Thoracic aorta (tissue), 2 donors: ENCODE results near the gene EIF4H. TPM values are rescaled to one million over a fixed set of nuclear protein-coding genes. Genes with fewer than 3 reads are reported as not detected.
"Not testable (repeated sequence)": the region's sequence is repeated elsewhere in the genome, so short reads cannot be mapped to it uniquely, and the experiment has no call there.

Source experiments
- ATAC-seq: fragments of 150-250 bp; one replicate; pipeline ENCODE4 v1.8.0; 2017; ENCODE audit warnings: low read depth; ENCODE audit not compliant: insufficient number of reproducible peaks, low FRiP score
- DNase-seq: peaks from one replicate; pipeline ENCODE4 v3.0.0-alpha.2; 2020; ENCODE audit warnings: low spot score
- H3K27ac ChIP-seq, 2 donors: fragments of 200-600 bp; sonication (generic); 1 replicate in 1 of 2; 2 replicates in 1 of 2; pipeline ENCODE4 v1.5.1; 2016; ENCODE audit warnings: mild to moderate bottlenecking in 2 of 2, moderate library complexity in 2 of 2
- H3K27me3 ChIP-seq: fragments of 200-600 bp; sonication (generic); replicated peaks from 2 replicates; pipeline ENCODE4 v1.6.0; 2016; ENCODE audit warnings: mild to moderate bottlenecking; ENCODE audit not compliant: insufficient read depth
- H3K36me3 ChIP-seq: fragments of 200-600 bp; sonication (generic); one replicate; pipeline ENCODE4 v1.5.1; 2016
- H3K4me1 ChIP-seq, 2 donors: fragments of 200-600 bp; sonication (generic); 1 replicate in 1 of 2; 2 replicates in 1 of 2; pipeline versions ENCODE4 v1.5.1 to v1.6.0; 2016; ENCODE audit warnings: low read depth in 2 of 2, mild to moderate bottlenecking in 1 of 2; ENCODE audit not compliant: control insufficient read depth in 1 of 2
- H3K4me3 ChIP-seq: fragments of 200-600 bp; sonication (generic); 2 replicates; pipeline ENCODE4 v1.5.1; 2016; ENCODE audit warnings: mild to moderate bottlenecking
- H3K9me3 ChIP-seq: fragments of 200-600 bp; sonication (generic); 2 replicates; pipeline ENCODE4 v1.5.1; 2016
- CTCF ChIP-seq: fragments of 200-600 bp; sonication (generic); IDR thresholded peaks from one replicate; pipeline ENCODE4 v1.5.1; 2019; ENCODE audit warnings: antibody characterized with exemption
- total RNA-seq, 2 donors: library from RNA; depleted of rRNA; stranded (reverse); fragments of >200 nt; gene quantifications; one replicate each; pipeline versions ENCODE4 v1.1.0 to v1.2.3, GENCODE V29; 2016

EIF4H gene
- total RNA-seq, 2 donors from 2014 or later = 210 to 244 TPM

GRCh38 chr7:74207586-74207985, 33.4 kb downstream of the EIF4H start:
- no peak for TF ChIP-seq CTCF
- no peak for ATAC-seq
- no peak overlapping the region for H3K27ac ChIP-seq
- no peaks in the 10 kb centered on the region for H3K27me3 ChIP-seq
- H3K4me3 ChIP-seq = no peak overlapping the region
- no peaks in the 10 kb centered on the region for H3K9me3 ChIP-seq
- no peaks in the 10 kb centered on the region for H3K36me3 ChIP-seq
- peaks cover 5 to 9% of the 10 kb centered on the region in 2 donors for H3K4me1 ChIP-seq
- DNase-seq = no peak

GRCh38 chr7:74208241-74208640, 34.1 kb downstream of the EIF4H start:
- not testable (repeated sequence) for H3K27me3 ChIP-seq, H3K4me1 ChIP-seq, ATAC-seq, H3K9me3 ChIP-seq, H3K27ac ChIP-seq, DNase-seq, H3K4me3 ChIP-seq, H3K36me3 ChIP-seq

GRCh38 chr7:74212661-74213060, 38.5 kb downstream of the EIF4H start:
- Histone ChIP-seq H3K36me3 (no peaks in the 10 kb centered on the region), H3K27me3 (no peaks in the 10 kb centered on the region), H3K4me1 (peaks cover 0 to 5% of the 10 kb centered on the region in 2 donors), H3K4me3 (no peak overlapping the region), H3K27ac (no peak overlapping the region), H3K9me3 (no peaks in the 10 kb centered on the region)
- no peak for ATAC-seq
- no peak for DNase-seq
- no peak for TF ChIP-seq CTCF

GRCh38 chr7:74214816-74215630, 40.9 kb downstream of the EIF4H start:
- Histone ChIP-seq H3K4me3 (no peak overlapping the region), H3K9me3 (no peaks in the 10 kb centered on the region), H3K36me3 (no peaks in the 10 kb centered on the region), H3K27me3 (no peaks in the 10 kb centered on the region), H3K27ac (no peak overlapping the region), H3K4me1 (peaks cover 0 to 5% of the 10 kb centered on the region in 2 donors)
- DNase-seq (no peak), ATAC-seq (no peak)
- TF ChIP-seq CTCF = no peak

- Histone ChIP-seq H3K4me1 (peaks cover 0 to 3% of the 10 kb centered on the region in 2 donors), H3K27ac (no peak overlapping the region), H3K4me3 (no peak overlapping the region), H3K36me3 (no peaks in the 10 kb centered on the region), H3K27me3 (no peaks in the 10 kb centered on the region), H3K9me3 (no peaks in the 10 kb centered on the region)
- ATAC-seq = no peak
- no peak for DNase-seq
- no peak for TF ChIP-seq CTCF
Measured at GRCh38 chr7:74215921-74216320, 41.8 kb downstream of the EIF4H start.
